Stimulated activated CD4-positive, alpha-beta T cell treated with anti-CD3 and anti-CD28 coated beads, Interleukin-12 subunit alpha, Interleukin-12 subunit beta, amount 100 ng/mL, for 4 hours (primary cell): ENCODE data around the gene COL5A2.

Source experiments
- DNase-seq: peaks from one replicate; pipeline ENCODE4 v3.0.0-alpha.2; 2020

The COL5A2 gene

DNA sequence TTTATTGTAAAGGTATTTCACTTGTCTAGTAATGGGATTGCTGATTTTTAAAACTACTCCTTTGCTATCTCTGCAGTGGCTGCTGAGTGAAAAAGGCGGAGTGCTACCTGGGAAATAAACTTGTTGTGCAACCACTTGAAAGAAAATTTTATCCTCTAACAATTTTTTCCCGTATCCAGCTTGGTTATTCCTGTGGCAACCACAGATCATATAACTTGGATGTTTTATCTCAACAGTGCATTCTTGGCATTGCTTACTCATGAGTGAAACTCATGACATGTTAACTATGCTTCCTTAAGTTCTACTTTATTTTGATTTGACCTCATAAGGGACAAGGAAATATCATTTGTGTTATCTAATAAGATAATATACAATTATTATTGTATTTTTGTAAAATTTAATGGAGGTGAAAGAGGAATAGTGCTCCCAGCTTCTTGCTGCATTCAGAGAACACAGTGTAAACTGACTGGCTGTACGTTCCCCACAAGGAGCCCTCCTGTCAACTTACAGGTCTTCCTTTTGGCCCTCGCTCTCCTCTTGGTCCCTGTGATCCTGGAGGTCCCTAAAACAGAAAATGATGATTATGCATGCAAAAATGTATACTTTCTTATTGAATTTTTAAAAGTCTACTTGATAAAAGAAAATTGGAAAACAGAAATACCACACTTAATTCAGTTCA, 82.7 kb downstream of the COL5A2 start:
- DNase-seq = no peak

DNA sequence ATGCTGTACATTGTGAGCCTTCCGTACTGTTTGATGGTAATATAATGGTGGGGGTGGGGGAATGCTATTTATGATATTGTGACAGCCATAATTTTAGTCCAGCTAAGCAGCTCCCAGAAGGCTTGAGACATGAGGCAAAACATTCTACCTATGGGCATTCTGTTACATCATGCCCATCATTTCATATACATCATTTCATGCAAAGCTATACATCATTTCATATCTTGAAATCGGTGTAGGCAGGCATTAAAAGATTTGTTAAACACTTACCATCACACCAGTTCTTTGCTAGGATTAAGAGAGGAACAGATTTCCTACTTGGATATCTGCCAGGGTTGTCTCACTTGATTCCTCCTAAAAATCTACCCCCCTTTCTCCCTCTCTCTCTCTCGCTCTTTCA, 84.5 kb downstream of the COL5A2 start:
- no peak for DNase-seq

DNA sequence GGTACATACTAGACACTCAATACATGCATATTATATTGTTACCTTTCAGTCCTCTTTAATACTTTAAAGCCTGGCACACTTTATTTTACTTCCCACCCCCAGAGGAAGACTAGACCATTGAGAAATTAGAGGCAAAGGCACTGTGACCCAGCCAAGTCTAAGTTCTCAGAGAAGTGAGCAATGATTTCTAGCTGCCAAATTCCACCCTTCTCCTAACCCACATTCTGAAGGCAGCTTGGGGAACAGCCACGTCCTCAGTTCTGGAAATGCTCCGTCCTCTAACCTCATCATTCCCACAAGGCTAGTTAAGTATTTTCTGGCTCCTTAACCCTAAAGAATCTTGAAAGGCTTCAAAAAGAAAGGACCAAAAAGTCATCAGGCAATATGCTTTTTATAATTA, 86.6 kb downstream of the COL5A2 start:
- DNase-seq = no peak

DNA sequence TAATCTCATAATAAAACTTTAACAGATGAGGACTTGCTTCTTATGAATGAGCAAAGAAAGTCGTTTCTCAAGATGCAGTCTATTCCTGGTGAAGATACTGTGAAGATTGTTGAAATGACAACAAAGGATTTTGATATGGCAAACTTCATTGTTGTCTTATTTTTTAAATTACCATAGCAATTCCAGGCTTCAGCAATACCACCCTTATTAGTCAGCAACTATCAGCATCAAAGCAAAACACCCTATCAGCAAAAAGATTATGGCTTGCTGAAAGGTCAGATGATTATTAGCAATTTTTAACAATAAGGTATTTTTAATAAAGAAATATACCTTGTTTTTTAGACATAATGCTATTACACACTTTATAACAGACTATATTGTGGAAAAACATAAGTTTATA, 88.3 kb downstream of the COL5A2 start:
- DNase-seq = no peak

DNA sequence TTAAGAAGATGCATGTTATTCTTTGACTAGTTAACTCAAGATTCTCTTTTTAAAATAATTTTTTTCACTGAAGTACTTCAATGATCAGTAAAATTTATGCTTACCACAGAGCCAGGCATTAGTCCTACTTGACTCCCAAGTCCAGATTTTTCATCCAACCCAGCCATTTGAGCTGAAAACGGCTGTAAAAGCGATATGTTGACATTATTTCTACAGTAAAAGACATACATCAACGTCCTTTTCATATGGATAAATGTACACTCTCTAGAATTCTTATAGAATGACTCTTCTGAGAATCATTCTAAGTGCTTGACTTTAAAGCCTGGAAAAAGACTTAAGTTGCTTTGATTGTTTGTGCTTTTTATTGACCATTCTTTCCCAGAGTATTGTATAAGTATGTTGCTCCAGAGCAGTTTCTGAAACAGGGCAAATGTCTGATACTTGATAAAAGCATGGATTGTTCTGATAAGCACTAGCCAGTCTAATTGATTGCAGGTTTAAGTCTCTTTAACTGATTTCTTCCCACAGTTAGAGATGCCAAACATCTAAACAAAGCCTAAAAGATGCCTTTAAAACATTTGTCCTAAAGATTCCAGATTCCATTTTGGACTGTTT, 90.9 kb downstream of the COL5A2 start:
- no peak for DNase-seq

DNA sequence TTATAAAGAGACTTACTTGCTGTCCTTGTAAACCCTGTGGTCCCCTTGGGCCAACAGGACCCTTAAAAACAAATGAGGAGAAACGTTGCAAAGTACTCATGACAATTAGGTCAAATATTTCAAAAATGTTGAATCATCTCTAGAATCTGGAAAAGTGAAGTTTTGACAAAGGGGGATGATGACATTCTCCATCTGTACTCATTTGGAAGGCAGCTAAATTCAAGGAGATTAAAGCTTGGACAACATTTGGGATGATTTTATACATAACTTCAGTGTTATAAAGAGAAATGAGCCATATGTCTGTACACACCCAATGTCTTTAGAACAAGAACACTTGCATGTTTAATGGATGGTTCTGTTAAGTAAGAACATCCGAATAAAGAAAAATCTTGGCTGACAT, 92.9 kb downstream of the COL5A2 start:
- no peak for DNase-seq

DNA sequence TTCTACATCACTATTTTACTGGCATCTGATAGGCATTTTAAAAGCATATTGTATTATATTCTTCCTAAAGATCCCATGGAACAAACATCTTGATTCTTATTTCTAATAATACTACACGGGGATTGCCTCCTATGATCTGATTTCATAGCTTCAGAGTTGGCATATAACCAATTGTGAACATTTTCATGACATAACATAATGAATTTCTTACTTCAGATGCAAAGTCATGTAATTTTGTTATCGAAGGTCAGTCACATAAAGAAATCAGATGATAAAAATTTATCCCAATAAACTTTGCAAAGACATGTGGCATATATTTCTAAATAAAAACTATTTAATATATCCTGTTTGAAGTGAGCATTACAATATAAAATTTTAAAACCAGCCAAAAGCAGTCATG, 93.3 kb downstream of the COL5A2 start:
- no peak for DNase-seq

DNA sequence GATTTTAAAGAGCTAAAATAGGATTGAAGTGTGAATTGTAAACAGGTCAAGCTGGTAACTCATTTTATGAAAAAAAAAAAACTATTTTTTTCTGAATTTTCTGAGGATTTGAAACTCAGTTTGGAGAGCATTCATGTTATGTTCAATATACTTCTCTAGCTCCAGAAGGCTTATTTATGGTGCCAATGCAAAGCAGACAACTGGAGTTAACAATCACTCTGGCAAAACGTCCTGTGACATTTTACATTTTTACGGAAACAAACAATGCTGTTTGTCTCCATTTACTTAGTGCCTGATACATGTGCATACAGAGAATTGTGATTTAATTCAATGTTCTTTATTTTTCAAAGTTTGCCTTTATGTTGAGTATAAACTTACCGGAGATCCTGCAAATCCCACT, 96.0 kb downstream of the COL5A2 start:
- no peak for DNase-seq

DNA sequence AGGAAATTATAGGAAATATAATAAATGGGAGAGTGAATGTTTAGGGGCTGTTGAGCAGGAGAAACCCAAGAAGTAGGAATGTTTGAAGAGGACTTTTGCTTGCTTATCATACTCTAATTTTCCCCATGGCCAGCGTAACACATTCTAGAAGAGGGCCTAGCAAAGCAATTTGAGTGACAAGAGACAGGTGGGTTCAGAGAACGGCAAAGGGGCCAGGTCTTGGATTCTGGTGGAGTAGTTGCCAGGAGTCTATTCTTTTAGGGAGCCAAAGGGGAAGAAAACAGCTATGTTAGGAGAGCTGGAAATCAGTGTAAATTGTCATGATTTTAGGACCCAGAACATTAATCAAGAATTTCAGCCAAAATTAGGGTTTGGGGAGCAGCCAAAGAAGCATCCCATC, 96.5 kb downstream of the COL5A2 start:
- no peak for DNase-seq

DNA sequence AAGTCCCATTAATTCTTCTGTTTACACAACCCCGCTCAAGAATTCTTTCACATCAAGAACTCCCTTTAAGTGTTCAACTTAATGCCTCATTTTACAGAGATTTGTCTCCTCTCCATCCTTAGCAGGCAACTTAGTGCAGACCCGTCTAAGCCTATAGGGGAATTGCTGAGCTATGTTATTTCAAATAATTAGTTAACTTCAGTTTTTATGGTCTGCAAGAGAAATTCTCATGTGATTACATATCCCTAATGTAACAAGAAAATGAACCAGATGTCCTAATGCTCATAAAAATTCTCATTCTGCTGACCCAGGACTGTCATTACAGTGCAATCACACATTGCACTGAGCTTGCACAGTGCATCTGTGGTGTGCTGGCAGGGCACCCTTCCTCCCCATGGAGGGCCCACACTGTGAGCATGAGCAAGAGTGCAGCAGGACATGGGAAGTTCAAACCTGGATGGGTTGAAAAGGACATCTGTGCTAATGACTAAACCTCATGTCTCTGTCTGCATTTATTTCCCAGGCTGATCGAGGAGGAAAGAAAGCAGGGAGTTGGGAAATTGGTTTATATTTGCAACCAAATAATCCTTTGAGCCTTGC, 97.1 kb downstream of the COL5A2 start:
- DNase-seq = no peak

DNA sequence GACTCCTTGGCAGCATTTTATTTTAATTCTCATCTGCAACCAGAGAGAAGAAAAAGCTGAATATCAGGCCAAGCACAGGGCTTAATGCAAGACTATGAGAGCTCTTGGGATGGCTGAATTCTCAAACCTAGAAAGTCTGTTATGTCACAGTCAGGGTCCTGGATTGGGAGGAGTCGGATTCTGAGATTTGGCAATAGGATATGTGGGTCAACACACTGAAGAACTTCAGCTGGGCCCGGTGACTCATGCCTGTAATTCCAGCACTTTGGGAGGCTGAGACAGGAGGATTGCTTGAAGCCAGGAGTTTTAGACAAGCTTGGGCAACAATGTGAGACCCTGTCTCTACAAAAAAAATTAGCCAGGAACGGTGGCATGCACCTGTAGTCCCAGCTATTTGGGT, 103.0 kb downstream of the COL5A2 start:
- no peak for DNase-seq

DNA sequence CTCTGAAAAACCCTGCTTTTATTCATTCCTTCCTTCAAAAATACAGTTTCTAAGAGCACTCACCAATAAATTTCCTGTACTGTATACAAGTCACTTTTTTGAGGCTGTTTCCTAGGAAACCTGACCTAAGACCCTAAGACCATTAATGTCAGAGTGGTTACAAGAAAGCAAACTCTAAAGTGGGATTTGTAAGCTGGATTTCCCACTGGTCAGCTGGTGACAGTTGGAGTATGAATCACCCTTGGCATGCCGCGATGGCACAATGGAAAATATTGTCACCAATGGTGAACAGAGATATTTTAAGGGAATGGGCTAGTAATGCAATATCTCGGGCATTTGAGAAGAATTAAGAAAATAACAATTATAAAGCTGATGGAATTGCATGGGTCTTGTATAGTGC, 103.4 kb downstream of the COL5A2 start:
- no peak for DNase-seq

DNA sequence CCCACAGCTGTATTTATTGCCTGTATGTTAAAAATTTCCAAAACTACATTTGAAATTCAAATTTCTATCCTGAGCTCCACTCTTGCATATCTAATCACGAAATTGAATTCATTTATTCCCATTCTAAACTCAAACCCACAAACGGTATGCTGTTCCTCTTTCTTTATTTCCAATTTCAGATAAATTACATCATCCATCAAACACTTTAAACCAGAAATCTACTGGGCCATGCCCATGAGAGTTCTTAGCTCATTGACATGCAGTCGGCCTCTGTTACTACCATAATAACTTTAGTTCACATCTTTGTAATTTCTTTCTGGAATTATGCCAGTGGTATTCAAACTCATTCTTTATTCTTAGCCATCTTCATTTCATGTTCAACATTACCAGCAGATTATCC, 105.1 kb downstream of the COL5A2 start:
- DNase-seq = no peak

DNA sequence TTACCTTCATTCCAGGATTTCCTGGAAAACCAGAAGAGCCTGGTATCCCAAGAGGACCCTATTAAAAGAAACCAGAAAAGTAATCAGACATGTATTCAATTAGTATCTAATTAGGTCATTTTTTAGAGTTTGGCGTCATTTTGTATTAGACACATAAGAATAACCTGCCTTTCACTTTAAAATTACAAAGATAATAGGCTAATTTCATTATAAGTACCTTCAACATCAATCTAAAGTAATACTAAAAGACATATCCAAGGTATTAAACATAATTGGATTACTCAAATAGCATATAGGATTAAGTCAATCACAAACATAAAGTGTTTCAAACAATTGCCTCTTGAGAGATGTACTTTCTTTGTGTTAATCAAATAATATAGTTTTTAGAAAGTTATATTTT, 107.5 kb downstream of the COL5A2 start:
- DNase-seq = no peak

DNA sequence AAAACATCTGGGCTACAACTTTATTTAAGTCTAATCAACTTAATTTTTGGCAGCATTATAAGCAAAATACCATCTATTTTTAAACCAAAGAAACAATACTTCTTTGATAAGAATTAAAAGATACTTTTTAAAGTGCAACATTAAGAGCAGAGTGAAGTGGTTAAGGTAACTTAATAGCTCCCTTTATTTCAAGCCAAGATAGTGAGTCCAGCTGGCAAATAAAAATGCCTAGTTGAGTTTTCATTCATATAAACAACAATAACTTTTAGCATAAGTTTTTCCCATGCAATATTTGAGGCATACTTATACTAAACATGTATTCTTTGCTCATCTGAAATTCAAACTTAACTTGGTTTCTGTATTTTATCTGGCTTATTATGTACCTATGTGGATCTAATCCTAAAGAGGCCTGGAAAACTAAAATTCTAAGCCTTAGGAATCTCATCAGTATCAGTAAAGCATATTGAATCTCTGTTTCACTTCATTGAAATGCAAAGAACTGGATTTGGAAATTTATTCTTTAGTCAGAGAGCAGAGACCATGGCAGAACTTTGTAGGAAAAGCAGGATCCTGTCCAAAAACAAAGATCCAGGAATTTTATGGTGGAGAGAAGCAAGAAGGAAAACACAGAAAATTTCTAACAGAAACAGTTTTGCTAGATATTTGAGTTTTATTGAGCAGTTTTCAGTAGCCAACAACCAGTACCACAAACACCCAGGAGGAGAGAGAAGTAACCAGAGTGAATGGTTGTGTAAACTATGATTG, 109.5 kb downstream of the COL5A2 start:
- DNase-seq = no peak

DNA sequence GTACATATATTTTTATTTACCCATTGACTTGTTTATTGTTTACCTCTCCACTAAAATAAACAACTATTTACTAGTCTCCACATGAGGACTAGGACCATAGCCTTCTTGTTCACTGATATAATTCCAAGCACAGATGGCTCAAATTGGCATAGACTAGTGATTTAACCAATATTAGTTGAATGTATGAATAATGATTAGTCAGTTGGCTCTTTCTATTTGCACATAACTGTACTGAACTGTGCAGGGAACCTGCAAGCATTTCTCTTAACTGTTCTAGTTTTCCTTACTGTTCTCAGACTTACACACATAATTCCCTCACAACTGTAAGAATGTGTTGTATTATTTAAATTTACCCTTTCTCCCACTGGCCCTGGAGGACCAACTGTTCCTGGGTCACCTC, 113.5 kb downstream of the COL5A2 start:
- DNase-seq = no peak

DNA sequence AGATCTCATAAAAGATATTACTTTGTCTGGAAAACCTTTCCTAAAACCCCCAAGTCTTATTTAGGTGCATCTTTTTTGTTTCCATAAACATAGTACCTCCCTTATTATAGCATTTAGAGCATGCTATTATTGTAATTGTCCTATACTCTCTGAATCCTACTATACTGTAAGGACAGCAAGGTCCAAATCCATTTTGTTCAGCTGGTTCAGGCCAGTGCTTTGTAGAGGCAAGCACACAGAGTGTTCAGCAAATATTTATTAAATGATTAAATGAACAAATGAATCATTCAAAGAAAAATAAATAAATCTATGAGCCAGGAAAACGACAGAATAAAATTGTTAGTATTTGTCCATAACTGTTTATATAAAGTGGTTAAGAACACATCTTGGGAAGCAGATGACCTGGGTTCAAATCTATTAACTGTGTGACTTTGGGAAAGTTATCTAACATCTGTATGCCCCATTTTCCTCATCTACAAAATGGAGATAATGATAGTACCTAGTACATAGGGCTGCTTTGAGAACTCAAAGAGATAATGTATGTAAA, 119.4 kb downstream of the COL5A2 start:
- DNase-seq = no peak

DNA sequence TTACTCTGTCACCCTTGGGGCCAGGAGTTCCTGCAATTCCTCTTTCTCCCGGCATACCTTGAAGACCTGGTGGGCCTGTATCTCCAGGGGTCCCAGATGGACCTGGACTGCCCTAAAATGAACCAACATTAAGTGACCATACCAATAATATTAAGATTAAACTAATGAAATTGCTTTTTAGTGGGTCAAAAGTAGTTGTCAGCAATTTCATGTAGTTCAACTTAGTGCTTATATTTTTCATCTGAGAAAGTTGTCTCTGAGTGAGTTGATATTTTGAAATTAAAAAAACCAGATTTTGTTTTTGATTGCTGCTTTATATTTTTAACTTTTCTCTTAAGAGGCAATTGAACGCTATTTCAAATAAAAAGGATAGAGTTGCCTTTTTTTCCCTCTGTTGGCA, 122.2 kb downstream of the COL5A2 start:
- no peak for DNase-seq

DNA sequence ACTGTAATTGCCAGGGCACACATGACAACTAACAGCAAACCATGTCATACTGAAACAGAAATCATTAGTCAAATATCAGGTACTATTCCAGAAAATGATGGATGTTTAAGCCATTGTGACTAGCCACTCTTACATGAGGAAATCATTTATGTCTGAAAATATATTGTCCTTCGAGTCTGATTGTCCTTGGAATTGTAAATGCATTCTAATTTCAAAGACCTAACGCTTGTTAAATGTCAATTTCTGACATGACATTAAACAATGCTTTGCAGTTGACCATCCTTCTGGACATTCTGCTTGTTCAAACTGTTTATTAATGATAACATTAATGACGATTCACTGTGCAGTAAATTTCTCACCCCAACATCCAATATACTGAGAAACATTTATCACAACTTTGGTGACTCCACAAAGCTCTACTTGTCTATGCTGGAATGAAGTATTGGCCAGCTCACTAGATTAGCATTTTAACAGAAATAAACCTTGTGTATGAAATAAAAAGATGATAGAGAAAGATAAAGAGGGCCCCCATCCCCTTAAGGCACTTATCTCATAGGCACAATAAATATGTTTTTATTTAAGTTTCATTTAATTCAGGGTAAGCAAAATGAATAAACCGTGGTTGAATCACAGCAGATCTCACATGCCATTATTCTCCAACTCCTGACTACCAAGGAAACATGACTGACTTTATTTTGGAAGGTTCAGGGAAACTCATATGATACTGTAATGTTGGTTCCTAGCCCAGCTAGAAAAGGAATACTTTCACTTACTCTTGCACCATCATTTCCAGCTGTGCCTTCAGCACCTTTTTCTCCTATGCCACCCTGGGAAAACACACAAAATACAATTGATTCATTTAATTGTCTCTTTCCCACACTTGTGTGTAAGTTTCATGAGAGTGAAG, 123.1 kb downstream of the COL5A2 start:
- DNase-seq = no peak

DNA sequence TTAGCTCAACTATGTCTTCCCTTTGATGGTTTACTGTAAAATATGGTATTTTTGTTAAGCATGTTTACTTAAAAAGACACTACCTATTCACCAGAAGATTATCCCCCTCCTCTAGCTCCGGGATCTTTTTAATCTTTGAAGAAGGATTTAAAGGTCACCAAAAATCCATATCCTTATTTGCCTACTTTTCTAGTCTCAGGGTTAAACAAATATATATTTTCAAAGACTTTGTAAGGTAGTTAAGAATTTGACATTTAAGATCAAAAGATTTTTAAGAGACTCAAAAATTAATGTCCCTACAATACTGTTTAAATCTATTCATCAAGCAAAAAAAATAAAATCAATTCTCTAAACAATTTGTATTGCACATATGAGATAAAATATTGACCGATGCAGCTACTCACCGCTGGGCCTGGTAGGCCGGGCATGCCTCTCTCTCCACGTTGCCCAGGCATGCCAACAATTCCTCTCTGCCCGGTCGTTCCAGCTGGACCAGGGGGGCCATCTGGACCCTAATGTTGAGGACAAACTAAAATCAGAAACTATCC, 129.3 kb downstream of the COL5A2 start:
- DNase-seq = no peak

DNA sequence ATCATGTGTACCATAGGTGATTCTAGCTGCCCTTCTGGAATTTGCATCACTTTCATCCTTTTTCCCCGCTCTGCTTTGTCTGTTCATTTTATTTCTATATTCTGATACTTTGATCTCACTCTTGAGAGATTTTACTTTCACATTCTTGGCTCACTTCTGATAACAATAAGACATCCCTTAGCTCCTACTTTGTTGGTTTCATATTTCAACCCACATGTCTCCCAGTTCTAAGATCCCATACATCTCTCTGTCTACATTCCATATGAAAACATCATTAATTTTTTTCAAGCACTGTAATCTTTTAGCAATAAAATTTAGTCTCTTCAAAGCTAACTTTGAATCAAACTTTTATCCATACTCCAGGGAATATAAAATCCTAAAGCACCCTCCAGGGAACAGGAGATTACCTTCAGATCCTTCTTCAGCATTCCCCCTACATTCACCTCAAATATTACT, 129.8 kb downstream of the COL5A2 start:
- no peak for DNase-seq

DNA sequence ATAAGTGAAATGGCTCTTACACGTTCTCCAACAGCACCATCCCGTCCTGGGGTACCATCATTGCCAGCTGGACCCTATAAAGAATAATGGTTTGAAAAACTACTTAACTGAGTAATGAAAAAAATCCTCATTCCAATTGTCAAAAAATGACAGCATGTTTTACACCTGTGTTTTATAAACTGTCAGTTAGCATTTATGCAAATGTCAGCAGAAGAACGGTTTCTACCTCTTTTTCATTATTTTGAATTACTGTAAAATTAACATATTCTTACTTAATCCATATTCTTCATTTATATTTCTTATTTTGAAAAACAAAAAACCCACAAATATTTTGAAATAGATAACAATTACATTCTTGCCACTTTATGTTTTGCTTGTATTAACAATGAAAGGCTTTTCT, 131.4 kb downstream of the COL5A2 start:
- DNase-seq = no peak
